IMR-90 (cell line): ENCODE measurements around the gene CETN2. TPM values are rescaled to one million over a fixed set of nuclear protein-coding genes. Genes with fewer than 3 reads are reported as not detected.

Experiments used
- ATAC-seq: fragments of 200-7000 bp; cut with Tn5 transposase; 2 replicates; pipeline ENCODE4 v1.9.1; 2020; ENCODE audit warnings: low read depth, mild to moderate bottlenecking, moderate library complexity
- BruUV-seq: library from RNA; stranded (reverse); fragments of 400-500 nt; replicated peaks from 2 replicates; lab custom pipeline; 2021; lab: Mats Ljungman, UMichigan
- CTCF ChIA-PET: fragments of 300-600 bp; formaldehyde crosslinking; extraction: SDS; loops from one replicate; lab custom pipeline; 2021; ENCODE audit warnings: antibody characterized with exemption; lab: Yijun Ruan, JAX
- POLR2A ChIA-PET: fragments of 300-600 bp; sonication (Branson Sonifier 250); formaldehyde crosslinking; loops from one replicate; lab custom pipeline; 2022; ENCODE audit warnings: antibody characterized with exemption; ENCODE audit not compliant: unreplicated experiment; lab: Charles Lee
- DNase-seq: peaks from one replicate; pipeline ENCODE4 v3.0.0; 2013
- H2AFZ ChIP-seq: replicated peaks from 2 replicates; pipeline ENCODE3; 2013; ENCODE audit warnings: low read length, mild to moderate bottlenecking; ENCODE audit not compliant: poor library complexity
- H2AK5ac ChIP-seq: 2 replicates; pipeline ENCODE4 v1.6.1; 2013; ENCODE audit warnings: low read depth, low read length, inconsistent platforms
- H2AK9ac ChIP-seq: replicated peaks from 2 replicates; pipeline ENCODE3; 2013; ENCODE audit warnings: mild to moderate bottlenecking, low read depth, low read length, moderate library complexity; ENCODE audit not compliant: poor library complexity
- H2BK120ac ChIP-seq: 2 replicates; pipeline ENCODE4 v1.6.1; 2013; ENCODE audit warnings: low read depth, low read length, inconsistent platforms
- H2BK15ac ChIP-seq: 3 replicates; pipeline ENCODE4 v1.6.1; 2013; ENCODE audit warnings: low read depth, low read length, inconsistent platforms
- H2BK20ac ChIP-seq: 2 replicates; pipeline ENCODE4 v1.6.1; 2013; ENCODE audit warnings: low read depth, mild to moderate bottlenecking, inconsistent platforms, low read length, moderate library complexity
- H2BK5ac ChIP-seq: 2 replicates; pipeline ENCODE4 v1.6.1; 2013; ENCODE audit warnings: mild to moderate bottlenecking, low read depth, low read length, inconsistent platforms; ENCODE audit not compliant: poor library complexity, severe bottlenecking
- H3K14ac ChIP-seq: replicated peaks from 2 replicates; pipeline ENCODE4 v1.6.1; 2013; ENCODE audit warnings: low read depth, low read length, inconsistent platforms
- H3K18ac ChIP-seq: 2 replicates; pipeline ENCODE4 v1.6.1; 2013; ENCODE audit warnings: low read depth, low read length, control low read depth
- H3K23ac ChIP-seq: 2 replicates; pipeline ENCODE4 v1.6.1; 2013; ENCODE audit warnings: low read depth, low read length, inconsistent platforms
- H3K27ac ChIP-seq: 2 replicates; pipeline ENCODE4 v1.5.1; 2013; ENCODE audit warnings: mild to moderate bottlenecking, control low read depth, low read length; ENCODE audit not compliant: insufficient read depth
- H3K27me3 ChIP-seq: 2 replicates; pipeline ENCODE4 v1.6.1; 2013; ENCODE audit warnings: low read length; ENCODE audit not compliant: control insufficient read depth, insufficient read depth
- H3K36me3 ChIP-seq: 2 replicates; pipeline ENCODE4 v1.6.1; 2013; ENCODE audit warnings: low read length, mixed read lengths; ENCODE audit not compliant: control insufficient read depth, insufficient read depth
- H3K4ac ChIP-seq: 2 replicates; pipeline ENCODE4 v1.6.1; 2013; ENCODE audit warnings: low read depth, low read length, inconsistent platforms
- H3K4me1 ChIP-seq: 2 replicates; pipeline ENCODE4 v1.6.1; 2013; ENCODE audit warnings: low read length, mixed read lengths; ENCODE audit not compliant: control insufficient read depth, insufficient read depth
- H3K4me2 ChIP-seq: 2 replicates; pipeline ENCODE4 v1.6.1; 2013; ENCODE audit warnings: low read depth, mild to moderate bottlenecking, control low read depth, low read length, moderate library complexity
- H3K4me3 ChIP-seq: 2 replicates; pipeline ENCODE4 v1.5.1; 2013; ENCODE audit warnings: low read depth, mild to moderate bottlenecking, control low read depth, low read length, moderate library complexity; ENCODE audit not compliant: insufficient read depth
- H3K56ac ChIP-seq: 2 replicates; pipeline ENCODE4 v1.6.1; 2013; ENCODE audit warnings: low read length, inconsistent platforms; ENCODE audit not compliant: insufficient read depth; ENCODE audit errors: extremely low read depth
- H3K79me1 ChIP-seq, 2 experiments: 2 replicates each; pipeline ENCODE4 v1.6.1; 2013; ENCODE audit warnings: low read length in 2 of 2, inconsistent platforms in 1 of 2, low read depth in 1 of 2
- H3K9ac ChIP-seq: 2 replicates; pipeline ENCODE4 v1.6.1; 2013; ENCODE audit warnings: low read depth, low read length, control low read depth
- H3K9me1 ChIP-seq: 2 replicates; pipeline ENCODE4 v1.6.1; 2013; ENCODE audit warnings: low read length, inconsistent platforms; ENCODE audit not compliant: insufficient read depth
- H3K9me3 ChIP-seq: 2 replicates; pipeline ENCODE4 v1.6.1; 2013; ENCODE audit warnings: low read length; ENCODE audit not compliant: control insufficient read depth, insufficient read depth
- H4K20me1 ChIP-seq: 2 replicates; pipeline ENCODE4 v1.6.1; 2013; ENCODE audit warnings: low read length, inconsistent platforms; ENCODE audit not compliant: insufficient read depth
- H4K5ac ChIP-seq: 2 replicates; pipeline ENCODE4 v1.6.1; 2013; ENCODE audit warnings: mild to moderate bottlenecking, low read depth, low read length, control low read depth
- H4K8ac ChIP-seq, 2 experiments: 2 replicates each; pipeline ENCODE4 v1.6.1; 2013; ENCODE audit warnings: low read depth in 2 of 2, low read length in 2 of 2, control low read depth in 1 of 2, inconsistent platforms in 1 of 2
- H4K91ac ChIP-seq: 2 replicates; pipeline ENCODE4 v1.6.1; 2013; ENCODE audit warnings: low read depth, low read length, inconsistent platforms; ENCODE audit not compliant: insufficient read depth
- CEBPB ChIP-seq: IDR thresholded peaks from 2 replicates; pipeline ENCODE4 v1.6.1; 2012; ENCODE audit warnings: low read depth, low read length, improper control_type of control experiment
- ELK1 ChIP-seq: fragments of 150-350 bp; IDR thresholded peaks from 2 replicates; pipeline ENCODE4 v1.6.1; 2016; ENCODE audit warnings: low read depth, mild to moderate bottlenecking, low read length, moderate library complexity, borderline replicate concordance
- MAZ ChIP-seq: IDR thresholded peaks from 2 replicates; pipeline ENCODE4 v1.6.1; 2012; ENCODE audit warnings: low read depth, mild to moderate bottlenecking, low read length, improper control_type of control experiment, moderate library complexity, borderline replicate concordance
- MXI1 ChIP-seq: IDR thresholded peaks from 2 replicates; pipeline ENCODE4 v1.6.1; 2012; ENCODE audit warnings: low read depth, mild to moderate bottlenecking, low read length, moderate library complexity, borderline replicate concordance
- NFE2L2 ChIP-seq: fragments of 150-350 bp; IDR thresholded peaks from 2 replicates; pipeline ENCODE4 v1.6.1; 2016; ENCODE audit warnings: low read depth, mild to moderate bottlenecking, low read length
- POLR2A ChIP-seq: IDR thresholded peaks from 2 replicates; pipeline ENCODE4 v1.6.1; 2012; ENCODE audit warnings: mild to moderate bottlenecking, low read depth, low read length
- RCOR1 ChIP-seq: IDR thresholded peaks from 2 replicates; pipeline ENCODE4 v1.6.1; 2012; ENCODE audit warnings: mild to moderate bottlenecking, low read length, improper control_type of control experiment; ENCODE audit not compliant: insufficient replicate concordance
- SMC3 ChIP-seq: fragments of 150-350 bp; IDR thresholded peaks from 2 replicates; pipeline ENCODE4 v1.6.1; 2016; ENCODE audit warnings: low read depth, mild to moderate bottlenecking, antibody characterized with exemption, low read length, moderate library complexity
- USF2 ChIP-seq: fragments of 150-350 bp; IDR thresholded peaks from 2 replicates; pipeline ENCODE4 v1.6.1; 2017; ENCODE audit warnings: mild to moderate bottlenecking, antibody characterized with exemption, low read length, low read depth
- WGBS, 2 experiments: methylation state at CpG; one replicate each; pipeline versions ENCODE4 v1.1.5 to v1.1.7; 2013; ENCODE audit warnings: missing lambda C conversion rate in 2 of 2; ENCODE audit not compliant: insufficient read length in 1 of 2; ENCODE audit errors: extremely low coverage in 2 of 2; 5-methylcytosine and 5-hydroxymethylcytosine counted together
- dilution Hi-C: fragments of 300-500 bp; cut with HindIII; formaldehyde crosslinking; loops from one replicate; pipeline ENCODE4 v1.14.3; 2018; ENCODE audit warnings: low sequenced_read_pairs; ENCODE audit not compliant: unreplicated experiment
- in situ Hi-C: fragments of 300-500 bp; cut with MboI; formaldehyde crosslinking; loops from 3 replicates; pipeline ENCODE4 v1.14.3; 2019; ENCODE audit warnings: low sequenced_read_pairs, inconsistent platforms, mixed read lengths
- intact Hi-C: fragments of 100-400 bp; cut with micrococcal nuclease; formaldehyde crosslinking; loops from 2 replicates; pipeline ENCODE4 v1.10.0; 2022
- polyA plus RNA-seq, 3 experiments: library from polyadenylated mRNA; depleted of rRNA; stranded (reverse); fragments of >200 nt; gene quantifications; 2 replicates each; pipeline ENCODE4 v1.2.3, GENCODE V29; 2012; ENCODE audit warnings: low replicate concordance in 1 of 3
- total RNA-seq: library from RNA; depleted of rRNA; stranded (reverse); fragments of >200 nt; gene quantifications from 2 replicates; pipeline ENCODE4 v1.2.3, GENCODE V29; 2012

Gene CETN2
- total and polyA plus RNA-seq, 2 of the 4 experiments (the other 2 are of a cell fraction): 15.8 to 34.0 TPM

- Histone ChIP-seq H2BK20ac (no peak overlapping the region), H3K23ac (no peak overlapping the region), H2AFZ (no peak overlapping the region), H3K4ac (no peak overlapping the region), H2AK9ac (no peak overlapping the region), H3K9ac (no peak overlapping the region), H3K56ac (no peak overlapping the region), H3K18ac (no peak overlapping the region), H2BK5ac (no peak overlapping the region), H2AK5ac (no peak overlapping the region), H3K27me3 (no peaks in the 10 kb centered on the region; the same call in 1 of the 2 replicates), H3K79me1 (no peaks in the 10 kb centered on the region), H3K27ac (no peak overlapping the region), H2BK120ac (no peak overlapping the region), H3K4me3 (no peak overlapping the region), H3K4me2 (no peak overlapping the region), H3K14ac (no peak overlapping the region), H4K5ac (no peak overlapping the region), H3K9me3 (peaks cover 6% of the 10 kb centered on the region; the same call in 1 of the 2 replicates), H3K36me3 (peaks cover 12% of the 10 kb centered on the region), H4K8ac (no peak overlapping the region), H3K9me1 (no peaks in the 10 kb centered on the region), H4K20me1 (no peaks in the 10 kb centered on the region), H3K4me1 (no peaks in the 10 kb centered on the region), H2BK15ac (no peak overlapping the region), H4K91ac (no peak overlapping the region)
- ATAC-seq (no peak), DNase-seq (no peak)
- dilution Hi-C loops: no loop called here
- ChIA-PET CTCF (no interaction called here), POLR2A (no interaction called here)
- no peak for TF ChIP-seq NFE2L2
- no peak for TF ChIP-seq ELK1
- TF ChIP-seq POLR2A: no peak
- TF ChIP-seq USF2: no peak
- no peak for TF ChIP-seq MXI1
- no peak for TF ChIP-seq MAZ
- no peak for TF ChIP-seq CEBPB
- TF ChIP-seq RCOR1: no peak
- TF ChIP-seq SMC3: no peak
- intact Hi-C loops: no loop called here
- in situ Hi-C loops: no loop called here
- 67% methylated on average over 1 of the region's 9 CpGs; no CpG with 5 or more reads in 1 of the 2 experiments for WGBS, 2 experiments
- BruUV-seq: no TSS peak
These were observed 40.7 kb upstream of the CETN2 start for GRCh38 chrX:152871260-152871659.
